Urinary bladder (tissue), 4 donors: ENCODE data around the gene TEX29. TPM values are rescaled to one million over a fixed set of nuclear protein-coding genes. Genes with fewer than 3 reads are reported as not detected.

Experiments
- DNase-seq: peaks from one replicate; pipeline ENCODE4 v3.0.0-alpha.2; 2015; ENCODE audit errors: extremely low spot score
- H3K27ac ChIP-seq: one replicate; pipeline ENCODE4 v1.5.1; 2013; ENCODE audit warnings: low read depth, mild to moderate bottlenecking, moderate library complexity
- H3K36me3 ChIP-seq: one replicate; pipeline ENCODE4 v1.6.1; 2013; ENCODE audit warnings: mild to moderate bottlenecking, moderate library complexity; ENCODE audit not compliant: insufficient read depth
- H3K4me1 ChIP-seq: one replicate; pipeline ENCODE4 v1.6.1; 2013; ENCODE audit warnings: mild to moderate bottlenecking, moderate library complexity; ENCODE audit not compliant: insufficient read depth
- H3K4me3 ChIP-seq: one replicate; pipeline ENCODE4 v1.5.1; 2013; ENCODE audit warnings: low read depth, low read length
- WGBS: extraction: QIAGEN DNeasy Blood & Tissue Kit; methylation state at CpG from one replicate; pipeline ENCODE4 v1.1.7; 2013; 5-methylcytosine and 5-hydroxymethylcytosine counted together
- polyA plus RNA-seq: library from polyadenylated mRNA; stranded (reverse); fragments of 200-250 nt; gene quantifications from one replicate; pipeline ENCODE4 v1.2.3, GENCODE V29; 2013
- total RNA-seq: library from RNA; depleted of rRNA; stranded (reverse); fragments of >200 nt; gene quantifications from one replicate; pipeline ENCODE4 v1.2.3, GENCODE V29; 2014
- donor health status: healthy with polysubstance abuse.
- donor health status: healthy.

TEX29 gene
- total and polyA plus RNA-seq, 2 donors = 0.32 TPM; not detected in 1

DNA sequence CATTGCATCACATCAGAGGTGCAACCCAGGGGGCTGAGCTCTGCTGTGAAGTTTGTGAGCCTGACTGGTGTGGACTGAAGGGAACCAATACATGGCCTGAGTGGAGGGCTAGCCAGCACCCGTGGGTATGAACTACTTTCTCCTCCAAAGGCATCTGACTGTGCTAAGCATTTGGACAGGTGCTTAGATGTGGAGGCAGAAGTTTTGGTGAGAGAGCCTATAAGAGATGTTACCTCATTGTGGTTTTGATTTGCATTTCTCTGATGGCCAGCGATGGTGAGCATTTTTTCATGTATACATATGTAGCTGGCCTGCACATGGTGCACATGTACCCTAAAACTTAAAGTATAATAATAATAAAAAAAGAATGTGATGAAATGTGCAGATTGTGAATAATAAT, 46.9 kb downstream of the TEX29 start:
- no peak overlapping the region for H3K27ac ChIP-seq
- no peak overlapping the region for H3K4me3 ChIP-seq
- WGBS = 83% methylated on average over 2 of the region's 2 CpGs
- no peaks in the 10 kb centered on the region for H3K36me3 ChIP-seq
- no peak for DNase-seq
- H3K4me1 ChIP-seq = no peaks in the 10 kb centered on the region

DNA sequence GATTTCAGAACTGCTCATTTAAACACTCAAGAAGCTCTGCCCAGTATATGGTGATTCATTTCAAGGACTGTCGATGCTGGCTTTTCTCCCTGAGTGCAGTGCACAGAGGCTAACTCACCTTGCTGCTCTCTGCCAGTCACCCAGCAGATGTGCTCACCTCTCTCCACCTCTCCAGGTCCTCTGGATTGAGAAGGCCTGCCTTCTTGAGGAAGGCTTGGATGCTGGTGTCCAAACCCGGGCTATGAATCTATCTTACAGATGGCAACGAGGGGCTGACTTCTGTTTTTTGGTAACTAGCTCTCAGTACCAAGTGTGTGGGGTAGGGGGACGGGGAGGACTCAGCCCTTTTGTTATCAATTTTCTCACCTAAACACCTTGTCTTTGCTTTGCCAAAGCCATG, 47.6 kb downstream of the TEX29 start:
- Histone ChIP-seq H3K36me3 (no peaks in the 10 kb centered on the region), H3K27ac (no peak overlapping the region), H3K4me1 (no peaks in the 10 kb centered on the region), H3K4me3 (no peak overlapping the region)
- DNase-seq = no peak
- 88% methylated on average over 4 of the region's 4 CpGs for WGBS

DNA sequence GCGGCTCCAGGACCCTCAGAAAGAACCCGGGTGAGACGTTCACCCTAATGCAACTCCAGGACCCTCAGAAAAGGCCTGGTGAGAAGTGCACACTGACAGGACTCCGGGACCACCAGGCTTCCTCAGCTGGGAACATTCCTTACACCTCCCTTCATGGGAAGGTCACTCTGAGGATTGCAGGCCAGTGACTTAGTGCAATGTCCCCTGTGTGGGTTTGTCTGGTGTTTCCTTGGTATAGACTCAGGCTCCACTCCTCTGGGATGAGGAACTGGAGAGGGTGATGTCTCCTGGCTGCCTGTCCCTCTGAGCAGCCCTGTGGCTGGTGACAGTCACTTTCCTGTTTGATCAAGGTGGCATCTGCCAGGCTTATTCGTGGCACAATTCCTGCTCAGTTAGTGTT, 49.7 kb downstream of the TEX29 start:
- Histone ChIP-seq H3K4me1 (no peaks in the 10 kb centered on the region), H3K36me3 (no peaks in the 10 kb centered on the region), H3K4me3 (no peak overlapping the region), H3K27ac (no peak overlapping the region)
- DNase-seq = no peak
- WGBS = 86% methylated on average over 5 of the region's 5 CpGs

DNA sequence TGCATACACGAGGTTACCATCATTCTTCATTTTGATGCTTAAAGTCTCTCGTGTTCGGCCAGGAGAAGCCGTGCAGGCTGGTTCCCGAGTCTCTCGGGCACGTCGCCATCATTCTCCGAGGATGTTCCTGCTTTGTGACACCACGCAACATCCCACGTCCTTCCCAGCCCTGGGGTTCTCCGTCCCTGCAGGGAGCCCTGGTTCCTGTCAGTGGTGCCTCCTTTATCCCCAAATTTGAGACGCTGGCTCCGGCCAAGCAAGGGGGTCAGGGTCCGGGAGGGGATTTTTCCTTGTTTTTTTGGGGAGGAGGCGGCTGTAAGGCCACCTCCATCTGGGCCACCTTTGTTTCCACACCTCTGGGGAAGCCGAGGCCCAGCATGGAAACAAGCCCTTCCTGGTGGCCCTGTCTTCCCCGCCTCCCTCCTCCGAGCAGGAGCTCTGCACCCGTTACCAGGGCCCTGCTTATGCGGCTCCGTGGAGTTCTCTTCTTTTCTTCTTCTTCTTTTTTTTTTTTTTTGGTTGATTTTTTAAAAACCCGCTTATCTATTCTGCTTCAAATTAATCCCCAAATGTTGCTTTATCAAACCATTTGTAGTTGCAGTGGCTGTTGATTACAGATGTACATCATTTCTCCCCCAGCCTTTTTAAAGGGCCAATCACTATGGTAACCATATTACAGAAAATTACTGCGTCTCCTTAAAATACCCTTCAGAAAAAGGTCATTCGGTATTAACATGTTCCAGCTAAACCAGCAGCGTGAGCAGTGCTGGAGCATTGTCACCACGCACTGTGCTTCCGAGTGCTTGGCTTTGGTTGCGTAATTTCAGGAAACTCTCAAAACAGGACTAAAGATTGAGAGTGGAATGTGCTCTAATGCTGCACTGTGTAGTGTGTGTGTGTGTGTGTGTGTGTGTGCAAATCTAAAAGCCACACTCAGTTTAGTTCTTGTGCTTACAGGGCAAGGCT, 50.4 kb downstream of the TEX29 start:
- no peaks in the 10 kb centered on the region for H3K4me1 ChIP-seq
- 80% methylated on average over 29 of the region's 29 CpGs for WGBS
- no peak for DNase-seq
- no peak overlapping the region for H3K4me3 ChIP-seq
- H3K36me3 ChIP-seq = no peaks in the 10 kb centered on the region
- H3K27ac ChIP-seq = no peak overlapping the region

DNA sequence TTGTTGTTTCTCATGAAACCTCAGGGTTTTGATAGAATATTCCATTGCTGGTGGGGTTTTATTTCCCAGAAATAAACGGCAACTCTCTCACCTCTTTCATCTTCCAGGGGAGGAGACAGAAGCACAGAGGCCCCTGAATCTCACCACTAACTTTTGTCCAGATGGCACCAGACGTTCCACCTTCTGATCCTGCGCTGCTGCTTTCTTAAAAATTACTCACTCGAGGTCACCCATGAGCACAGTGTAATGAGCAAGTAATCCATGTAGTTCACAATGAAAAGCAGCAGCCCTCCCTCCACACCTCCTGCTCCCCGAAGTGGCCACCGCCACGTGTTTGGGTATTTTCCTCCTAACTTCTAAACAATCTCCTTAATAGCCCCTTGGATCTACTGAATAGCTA, 51.3 kb downstream of the TEX29 start:
- WGBS = 55% methylated on average over 7 of the region's 7 CpGs
- H3K4me3 ChIP-seq = no peak overlapping the region
- no peak for DNase-seq
- H3K36me3 ChIP-seq = no peaks in the 10 kb centered on the region
- H3K4me1 ChIP-seq = no peaks in the 10 kb centered on the region
- no peak overlapping the region for H3K27ac ChIP-seq

DNA sequence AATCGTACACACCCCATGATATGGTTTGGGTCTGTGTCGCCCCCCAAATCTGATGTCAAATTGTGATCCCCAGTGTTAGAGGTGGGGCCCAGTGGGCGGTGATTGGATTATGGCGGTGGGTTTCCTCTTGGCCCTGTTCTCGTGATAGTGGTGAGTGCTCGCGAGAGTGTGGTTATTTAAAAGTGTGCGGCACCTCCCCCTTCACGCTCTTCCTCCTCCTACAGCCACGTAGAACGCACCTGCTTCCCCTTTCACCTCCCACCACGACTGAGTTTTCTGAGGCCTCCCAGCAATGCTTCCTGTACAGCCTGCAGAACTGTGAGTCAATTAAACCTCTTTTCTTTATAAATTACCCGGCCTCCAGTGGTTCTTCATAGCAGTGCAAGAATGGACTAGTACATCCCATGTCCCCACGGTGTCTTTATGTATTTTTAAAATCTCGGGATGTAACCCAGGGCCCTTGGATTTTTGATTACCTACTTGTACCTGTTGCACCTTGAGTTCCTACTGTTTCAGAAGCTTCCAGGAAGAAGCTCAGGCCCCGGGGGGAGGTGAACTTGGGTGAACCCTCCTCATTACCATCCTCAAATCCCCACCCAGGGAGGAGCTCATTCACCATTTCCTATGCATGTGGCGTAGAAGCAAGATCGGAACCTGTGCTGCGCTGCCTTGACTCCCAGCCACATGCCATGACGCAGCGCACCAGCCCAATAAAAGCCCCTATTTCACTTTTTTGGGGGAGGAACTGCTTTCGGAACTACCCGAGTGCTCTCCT, 52.4 kb downstream of the TEX29 start:
- no peaks in the 10 kb centered on the region for H3K36me3 ChIP-seq
- H3K4me1 ChIP-seq = no peaks in the 10 kb centered on the region
- no peak overlapping the region for H3K27ac ChIP-seq
- H3K4me3 ChIP-seq = no peak overlapping the region
- WGBS = 86% methylated on average over 23 of the region's 23 CpGs
- no peak for DNase-seq

DNA sequence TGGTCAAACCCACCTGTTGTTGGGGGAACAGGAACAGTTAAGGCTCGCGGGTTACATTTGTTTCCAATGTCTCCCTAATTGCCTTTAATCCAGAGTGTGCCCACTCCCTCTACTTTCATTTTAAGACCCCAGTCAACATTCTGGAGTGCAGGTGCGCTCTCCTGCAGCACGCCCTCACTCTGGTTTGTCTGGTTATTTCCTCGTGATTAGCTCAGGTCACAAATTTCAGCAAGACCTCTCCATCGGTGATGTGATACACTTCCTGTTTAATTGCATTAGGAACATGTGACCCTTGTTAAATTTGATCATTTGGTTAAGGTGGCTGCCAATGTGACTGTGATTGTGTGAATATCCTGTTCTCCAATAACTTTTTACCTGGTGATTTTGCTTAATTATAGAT, 53.0 kb downstream of the TEX29 start:
- DNase-seq = no peak
- H3K27ac ChIP-seq = no peak overlapping the region
- no peaks in the 10 kb centered on the region for H3K36me3 ChIP-seq
- H3K4me1 ChIP-seq = no peaks in the 10 kb centered on the region
- WGBS = 81% methylated on average over 6 of the region's 6 CpGs
- H3K4me3 ChIP-seq = no peak overlapping the region

DNA sequence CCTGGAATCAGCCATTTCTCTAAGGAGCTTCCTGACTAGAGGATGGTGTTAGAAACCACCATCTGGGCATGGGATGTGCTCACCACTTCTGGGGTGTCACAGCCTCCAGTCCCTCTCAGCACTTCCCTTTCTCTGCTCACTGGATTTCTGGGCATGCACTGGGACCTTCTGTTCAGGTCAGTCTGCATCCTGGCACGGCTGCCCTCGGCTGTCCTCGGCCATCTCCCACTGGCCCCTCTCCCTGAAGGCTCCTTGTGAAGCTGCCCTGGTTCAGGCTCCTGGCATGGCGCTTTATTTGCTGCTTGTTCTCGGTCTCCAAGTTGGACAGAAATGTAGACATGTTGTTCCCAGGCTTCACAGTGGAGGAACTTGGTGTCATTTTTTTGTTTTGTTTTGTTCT, 60.0 kb downstream of the TEX29 start:
- H3K4me1 ChIP-seq = no peaks in the 10 kb centered on the region
- DNase-seq = no peak
- no peaks in the 10 kb centered on the region for H3K36me3 ChIP-seq
- H3K4me3 ChIP-seq = no peak overlapping the region
- H3K27ac ChIP-seq = no peak overlapping the region
- WGBS = 94% methylated on average over 5 of the region's 5 CpGs

DNA sequence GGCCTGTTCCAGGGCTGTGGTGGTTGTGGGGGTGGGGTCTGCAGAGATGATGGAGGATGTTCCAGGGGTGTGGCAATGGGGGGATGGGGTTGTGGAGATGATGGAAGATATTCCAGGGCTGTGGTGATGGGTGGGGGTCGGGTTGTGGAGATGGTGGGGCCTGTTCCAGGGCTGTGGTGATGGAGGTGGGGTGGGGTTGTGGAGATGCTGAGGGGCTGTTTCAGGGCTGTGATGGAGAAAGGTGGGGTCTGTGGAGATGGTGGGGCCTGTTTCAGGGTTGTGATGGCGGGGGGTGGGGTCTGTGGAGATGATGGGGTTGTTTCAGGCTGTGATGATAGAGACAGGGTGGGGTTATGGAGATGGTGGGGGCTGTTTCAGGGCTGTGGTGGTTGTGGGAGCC, 62.0 kb downstream of the TEX29 start:
- no peak for DNase-seq
- H3K4me3 ChIP-seq = no peak overlapping the region
- H3K4me1 ChIP-seq = no peaks in the 10 kb centered on the region
- no peaks in the 10 kb centered on the region for H3K36me3 ChIP-seq
- H3K27ac ChIP-seq = no peak overlapping the region
- 32% methylated on average over 2 of the region's 2 CpGs for WGBS

DNA sequence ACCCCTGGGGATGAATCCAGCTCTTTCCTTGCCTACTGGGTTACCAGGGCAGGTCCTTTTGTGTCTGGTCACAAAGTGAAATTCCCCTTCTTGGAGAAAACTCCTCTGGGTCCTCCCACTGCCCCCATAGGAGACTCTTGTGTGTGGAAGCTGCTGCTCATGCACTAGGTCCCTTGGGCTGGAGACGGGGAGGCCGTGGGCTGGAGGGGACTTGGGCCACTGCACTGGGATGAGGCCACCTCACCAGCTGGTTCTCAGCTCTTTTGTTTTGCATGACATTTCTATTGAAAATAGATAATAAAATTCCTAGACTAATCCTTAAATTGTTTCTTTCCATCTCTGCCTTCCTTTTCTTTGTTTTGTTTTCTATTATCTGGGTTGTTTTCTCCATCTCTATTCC, 62.4 kb downstream of the TEX29 start:
- Histone ChIP-seq H3K4me1 (no peaks in the 10 kb centered on the region), H3K36me3 (no peaks in the 10 kb centered on the region), H3K27ac (no peak overlapping the region), H3K4me3 (no peak overlapping the region)
- DNase-seq = no peak
- 45% methylated on average over 2 of the region's 2 CpGs for WGBS

DNA sequence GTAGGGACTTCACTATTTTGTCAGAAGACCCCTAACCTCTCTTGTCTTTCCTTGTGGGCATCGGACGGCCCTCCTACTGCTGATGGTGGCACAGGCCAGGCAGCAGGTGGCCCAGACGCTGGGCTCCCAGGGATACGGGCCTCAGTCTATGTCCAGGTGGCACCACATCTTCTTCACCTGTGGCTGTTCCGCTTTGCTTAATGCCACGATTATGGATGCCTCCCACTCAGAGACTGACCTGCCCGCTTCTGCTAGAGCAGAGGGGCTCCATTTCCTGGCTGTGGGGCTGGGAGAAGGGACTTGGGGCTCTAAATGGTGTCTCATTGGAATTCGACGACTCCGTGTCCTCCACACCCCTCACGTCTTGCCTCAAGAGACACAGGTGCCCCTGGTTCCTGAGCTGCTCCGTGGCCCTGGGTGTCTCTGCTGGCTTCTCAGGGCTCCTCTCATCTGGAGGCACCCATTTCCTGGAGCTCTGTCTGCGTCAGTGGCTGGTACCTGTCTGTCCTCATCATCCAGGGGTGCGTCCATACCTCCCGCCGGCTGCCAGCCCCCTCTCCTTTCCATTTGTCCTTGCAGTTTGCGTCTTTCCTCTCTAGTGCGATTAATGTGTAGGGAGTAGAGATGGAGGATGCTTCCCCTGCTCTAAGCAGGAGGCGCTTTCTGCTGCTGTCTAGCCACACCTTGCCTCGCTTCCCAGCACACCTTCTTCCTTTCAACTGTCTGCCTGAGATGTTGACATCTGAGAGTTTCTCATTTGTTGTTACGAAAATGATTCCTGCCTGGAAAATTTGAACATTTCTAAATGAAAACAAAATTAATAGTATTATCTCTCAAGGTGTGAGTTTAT, 63.4 kb downstream of the TEX29 start:
- DNase-seq = no peak
- WGBS = 71% methylated on average over 21 of the region's 21 CpGs

DNA sequence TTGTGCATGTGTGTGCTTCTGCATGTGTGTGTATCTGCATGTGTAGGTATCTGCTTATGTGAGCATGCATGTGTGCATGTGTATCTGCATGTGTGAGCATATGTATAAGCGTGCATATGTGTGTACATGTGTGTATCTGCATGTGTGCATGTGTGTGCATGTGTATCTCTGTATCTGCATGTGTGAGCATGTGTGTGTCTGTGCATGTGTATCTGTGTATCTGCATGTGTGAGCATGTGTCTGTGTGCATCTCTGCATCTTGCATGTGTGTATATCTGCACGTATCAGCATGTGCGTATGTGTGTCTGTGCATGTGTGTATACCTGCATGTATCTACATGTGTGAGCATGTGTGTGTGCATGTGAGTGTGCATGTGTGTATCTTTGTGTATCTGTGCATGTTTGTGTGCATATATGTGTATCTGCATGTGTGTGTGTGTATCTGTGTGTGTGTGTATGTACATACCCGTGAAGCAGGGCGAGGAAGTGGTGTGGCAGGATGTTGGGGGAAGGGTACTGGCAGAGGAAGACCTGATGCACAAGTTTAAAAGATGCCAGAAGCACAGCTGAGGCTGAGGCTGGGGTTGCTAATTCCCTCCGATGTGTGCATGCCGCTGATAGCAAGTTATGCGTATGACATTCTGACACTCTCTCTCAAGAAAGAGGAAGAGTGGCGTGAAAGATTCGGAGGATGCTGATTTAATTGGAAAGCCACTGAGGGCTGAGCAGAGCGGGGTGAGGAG, 64.2 kb downstream of the TEX29 start:
- no peaks in the 10 kb centered on the region for H3K4me1 ChIP-seq
- H3K4me3 ChIP-seq = no peak overlapping the region
- no peak for DNase-seq
- WGBS = 46% methylated on average over 11 of the region's 11 CpGs
- no peaks in the 10 kb centered on the region for H3K36me3 ChIP-seq
- no peak overlapping the region for H3K27ac ChIP-seq

More for the DNA sequence above, 63.4 kb downstream of the TEX29 start:
- H3K36me3 ChIP-seq = no peaks in the 10 kb centered on the region
- no peak overlapping the region for H3K4me3 ChIP-seq
- H3K27ac ChIP-seq = no peak overlapping the region
- no peaks in the 10 kb centered on the region for H3K4me1 ChIP-seq
